Measurements from ENCODE around the gene TNFRSF18. TPM values are rescaled to one million over a fixed set of nuclear protein-coding genes. Genes with fewer than 3 reads are reported as not detected.

TNFRSF18 gene
- total and polyA plus RNA-seq, 2 donors (not counting 3 experiments of a cell fraction or from before 2014, with no cell fraction given): not detected

DNA sequence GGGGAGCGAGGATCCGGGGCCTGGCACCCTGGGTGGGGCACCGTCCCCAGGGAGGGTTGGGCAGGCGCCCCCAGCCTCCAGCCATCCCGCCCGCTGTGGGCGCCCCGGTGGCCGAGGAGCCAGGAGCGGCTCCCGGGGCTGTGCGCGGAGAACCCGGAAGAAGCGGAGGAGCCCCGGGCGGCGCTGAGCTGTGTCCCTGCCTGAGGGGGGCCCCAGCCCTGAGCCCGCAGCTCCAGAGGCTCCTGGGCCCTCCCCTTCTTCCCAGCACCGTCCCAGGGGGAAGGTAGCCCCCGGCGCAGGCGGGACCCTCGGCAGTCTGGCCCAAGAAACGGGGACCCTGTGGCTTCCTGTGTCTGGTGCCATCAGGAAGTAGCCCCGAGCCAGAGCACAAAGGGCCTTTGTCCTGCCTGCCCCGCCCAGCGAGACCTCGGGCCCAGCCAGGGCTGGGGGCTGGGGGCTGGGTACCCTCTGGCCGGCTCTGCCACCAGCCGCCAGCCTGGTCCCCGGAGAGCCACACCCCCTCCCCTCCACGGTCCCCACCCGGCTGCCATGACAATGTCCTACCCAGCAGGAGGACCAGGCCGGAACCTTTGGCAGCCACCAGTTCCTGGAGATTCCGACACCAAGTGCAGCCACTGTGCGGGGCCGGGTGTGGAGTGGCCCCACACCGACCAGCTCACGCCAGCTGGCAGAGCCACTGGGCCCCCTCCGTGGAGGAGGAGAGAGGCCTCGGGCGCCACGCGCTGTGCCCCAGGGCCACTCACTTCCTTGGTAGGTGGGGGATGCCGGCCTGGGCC lies 48.3 kb downstream of the TNFRSF18 start:
- ChIA-PET POLR2A (no interaction called here), CTCF (interaction anchor here (1.0 to 2.0 kb wide), 3 partner anchors 36 to 174 kb away, joined by 3 to 6 read pairs (median 5); no protein-coding TSS in a partner anchor)
- no peaks in the 10 kb centered on the region for H3K9me3 ChIP-seq (replicated peaks; ENCODE audit: control insufficient read depth, insufficient read depth, low read length)
- H3K9me1 ChIP-seq (replicated peaks; ENCODE audit: control insufficient read depth, extremely low read depth, insufficient read depth, low read length): no peaks in the 10 kb centered on the region
- dilution Hi-C loops (cut with MboI; ENCODE audit: extremely low pct_ligation_motif_present, low sequenced_read_pairs): no loop called here
- intact Hi-C loops (cut with micrococcal nuclease): loop anchor here (1.0 kb wide), 2 partner anchors 36 to 72 kb away; no protein-coding TSS in a partner anchor
- H4K20me1 ChIP-seq (replicated peaks; ENCODE audit: control insufficient read depth, extremely low read depth, insufficient read depth, low read length): no peaks in the 10 kb centered on the region
- TF ChIP-seq EZH2 (IDR thresholded peaks at IDR 0.05; ENCODE audit: borderline replicate concordance, low read depth, low read length, severe bottlenecking): no peak
- TF ChIP-seq FOS (IDR thresholded peaks at IDR 0.05; ENCODE audit: borderline replicate concordance, insufficient read depth, low read length): no peak
- no peak for TF ChIP-seq POLR2AphosphoS5 (IDR thresholded peaks at IDR 0.05; ENCODE audit: insufficient read depth, low read depth, low read length)
- TF ChIP-seq MYC (IDR thresholded peaks at IDR 0.05; ENCODE audit: low read depth, low read length): no peak
- peak; percentile 14 for TF ChIP-seq POLR2A (IDR thresholded peaks at IDR 0.05; ENCODE audit: low read depth, low read length)
- TF ChIP-seq CTCF (IDR thresholded peaks at IDR 0.05; ENCODE audit: extremely low read depth in 1 of 2, insufficient read depth in 1 of 2, low read depth in 1 of 2, low read length in 2 of 2): no peak
- TF ChIP-seq GATA2 (IDR thresholded peaks at IDR 0.05; ENCODE audit: insufficient read depth, insufficient read length, low read depth, low read length): no peak
- H3K9ac ChIP-seq (replicated peaks; ENCODE audit: extremely low read depth, insufficient read depth, low read length): peak overlapping the region; percentile 76
- H3K36me3 ChIP-seq (ENCODE audit: control insufficient read depth in 2 of 2, extremely low read depth in 1 of 2, insufficient read depth in 2 of 2, low read length in 2 of 2): no peaks in the 10 kb centered on the region
- TSS peak; percentile 77 for BruUV-seq (replicated peaks)
- no peaks in the 10 kb centered on the region for H3K79me2 ChIP-seq (ENCODE audit: control insufficient read depth, insufficient read depth, low read length)
- peak; percentile 63 for FAIRE-seq
- H3K4me3 ChIP-seq (replicated peaks in 1 of 3; ENCODE audit: insufficient read depth in 1 of 3, low read depth in 1 of 3, low read length in 3 of 3): peak overlapping the region in 2 of 3 experiments; percentile 1 to 46
- no peaks in the 10 kb centered on the region for H3K27me3 ChIP-seq (ENCODE audit: control insufficient read depth in 2 of 2, insufficient read depth in 2 of 2, low read length in 2 of 2)
- peak; percentile 38 for DNase-seq (ENCODE audit: low read depth, low spot score)
- peak overlapping the region; percentile 89 for H2AFZ ChIP-seq (ENCODE audit: low read depth, low read length)
- H3K4me2 ChIP-seq (ENCODE audit: insufficient read depth, low read length): peak overlapping the region; percentile 33
- peaks cover 14% of the 10 kb centered on the region for H3K4me1 ChIP-seq (ENCODE audit: control insufficient read depth, extremely low read depth, insufficient read depth, low read length)
- peak overlapping the region; percentile 49 for H3K27ac ChIP-seq (ENCODE audit: insufficient read depth, low read depth, low read length)

All from endothelial cell of umbilical vein (primary cell).